ENCODE results near the gene SLC2A4.
A peak's percentile ranks its signal among the peaks of the same experiment; 100 is the strongest.

The SLC2A4 gene

DNA sequence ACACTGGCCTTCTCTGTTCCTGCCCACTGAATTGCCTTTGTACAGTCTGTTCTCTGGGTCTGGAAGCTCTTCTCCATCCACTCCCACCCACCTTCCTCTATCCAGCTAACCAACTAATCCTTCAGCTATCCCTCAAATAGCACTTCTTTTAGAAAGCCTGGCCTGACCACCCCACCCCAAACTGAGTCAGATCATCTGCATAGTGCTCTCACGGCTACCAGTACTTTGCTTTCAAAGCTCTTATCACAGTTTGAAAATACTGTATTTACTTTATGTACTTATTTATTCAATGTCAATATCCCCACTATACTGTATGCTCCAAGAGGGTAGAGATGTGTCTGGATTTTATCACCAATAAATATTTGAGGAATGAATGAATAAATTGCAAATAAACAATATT, 14.7 kb upstream of the SLC2A4 start:
- no peak for DNase-seq (ENCODE audit: low read depth, low spot score)

DNA sequence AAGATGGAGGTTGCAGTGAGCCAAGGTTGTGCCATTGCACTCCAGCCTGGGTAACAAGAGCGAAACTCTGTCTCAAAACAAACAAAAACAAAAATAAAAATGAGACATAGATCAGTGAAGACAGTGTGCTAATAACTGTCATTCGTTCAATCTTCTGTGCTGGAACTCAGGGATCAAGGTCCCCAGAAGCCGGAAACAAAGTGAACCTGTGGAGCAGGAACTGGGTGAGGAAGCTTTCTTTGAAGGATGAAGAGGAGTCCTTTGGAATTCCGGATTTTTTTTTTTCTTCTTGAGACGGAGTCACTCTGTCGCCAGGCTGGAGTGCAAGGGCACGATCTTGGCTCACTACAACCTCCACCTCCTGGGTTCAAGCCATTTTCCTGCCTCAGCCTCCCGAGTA, 2.1 kb upstream of the SLC2A4 start:
- DNase-seq (ENCODE audit: low read depth, low spot score), result no peak

GRCh38 chr17:7280519-7281073, 922 bp upstream of the SLC2A4 start:
- peak; percentile 66 for DNase-seq (ENCODE audit: low read depth, low spot score)

- no peak for DNase-seq (ENCODE audit: low read depth, low spot score)
Measured at GRCh38 chr17:7281953-7282751, 634 bp downstream of the SLC2A4 start.

GRCh38 chr17:7282752-7283321, 1.3 kb downstream of the SLC2A4 start:
- no peak for DNase-seq (ENCODE audit: low read depth, low spot score)

- no peak for DNase-seq (ENCODE audit: low read depth, low spot score)
Measured at GRCh38 chr17:7283471-7284216, 2.1 kb downstream of the SLC2A4 start.

GRCh38 chr17:7284911-7285310, 3.4 kb downstream of the SLC2A4 start:
- no peak for DNase-seq (ENCODE audit: low read depth, low spot score)

DNA sequence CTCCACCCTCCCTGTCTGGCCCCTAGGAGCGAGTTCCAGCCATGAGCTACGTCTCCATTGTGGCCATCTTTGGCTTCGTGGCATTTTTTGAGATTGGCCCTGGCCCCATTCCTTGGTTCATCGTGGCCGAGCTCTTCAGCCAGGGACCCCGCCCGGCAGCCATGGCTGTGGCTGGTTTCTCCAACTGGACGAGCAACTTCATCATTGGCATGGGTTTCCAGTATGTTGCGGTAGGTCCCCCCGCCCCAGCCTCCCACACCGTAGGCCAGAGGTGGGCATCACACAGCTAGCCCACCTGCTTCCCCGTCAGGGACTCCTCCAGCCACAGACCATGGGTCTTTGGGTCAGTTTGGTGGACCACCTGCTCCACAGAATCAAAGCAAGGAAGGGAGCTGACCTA, 4.2 kb downstream of the SLC2A4 start:
- no peak for DNase-seq (ENCODE audit: low read depth, low spot score)

DNA sequence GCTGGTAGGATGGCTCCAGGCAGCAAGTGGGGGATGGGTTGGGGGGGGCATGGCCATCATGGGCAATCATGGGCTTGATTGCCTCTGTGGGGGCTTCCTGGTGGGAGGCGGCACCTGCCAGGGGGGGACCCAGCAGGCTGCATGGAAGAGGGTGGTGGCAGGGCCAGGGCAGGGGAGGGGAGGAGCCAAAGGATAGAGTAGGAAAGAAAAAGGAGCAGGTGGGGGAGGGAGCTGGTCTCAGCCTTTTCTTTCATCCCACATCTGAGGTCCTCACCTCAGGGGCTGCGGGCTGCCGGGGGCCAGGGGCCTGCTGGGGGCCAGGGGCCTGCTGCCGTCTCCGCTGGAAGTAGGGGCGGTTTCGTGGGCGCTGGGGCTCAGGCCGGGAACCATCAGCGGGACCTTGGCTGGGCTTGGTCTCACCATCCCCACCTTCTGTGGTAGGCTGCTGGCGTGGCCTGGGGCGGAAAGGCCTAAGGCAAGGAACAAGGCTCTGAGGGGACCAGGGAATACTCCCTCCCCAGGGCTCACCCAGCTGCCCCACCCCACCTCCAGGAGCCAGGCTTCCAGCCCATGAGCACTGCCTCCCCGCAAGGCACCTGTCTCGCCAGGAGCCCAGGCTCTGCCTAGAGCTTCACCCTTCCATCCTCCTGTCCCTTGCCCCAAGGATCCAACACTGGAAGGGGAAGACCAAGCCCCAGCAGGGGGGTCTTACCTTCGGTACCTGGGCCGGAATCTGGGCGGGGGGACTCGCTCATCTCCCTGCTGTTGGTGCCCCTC, 7.9 kb downstream of the SLC2A4 start:
- DNase-seq (ENCODE audit: low read depth, low spot score), result no peak

GRCh38 chr17:7290166-7290565, 8.6 kb downstream of the SLC2A4 start:
- no peak for DNase-seq (ENCODE audit: low read depth, low spot score)

GRCh38 chr17:7290685-7291084, 9.2 kb downstream of the SLC2A4 start:
- no peak for DNase-seq (ENCODE audit: low read depth, low spot score)

DNA sequence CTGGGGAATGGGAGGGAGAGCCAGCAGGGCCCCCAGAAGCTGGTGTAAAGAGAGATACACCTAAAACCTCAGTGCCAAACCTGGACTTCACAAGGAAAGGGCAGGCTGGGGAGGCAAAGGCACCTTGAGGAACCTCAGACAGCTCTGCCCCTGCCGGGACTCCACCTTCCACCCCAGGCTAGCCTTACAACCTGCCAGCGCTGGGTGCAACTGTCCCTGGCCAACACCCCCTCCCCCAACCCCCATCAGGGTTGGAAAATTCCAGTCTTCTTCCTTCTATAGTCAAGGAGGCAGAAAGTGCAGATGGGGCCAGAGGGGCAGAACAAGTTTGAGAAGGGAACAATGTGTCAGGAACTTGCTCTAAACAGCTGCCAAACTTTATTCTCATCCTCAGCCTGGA, 10.7 kb downstream of the SLC2A4 start:
- no peak for DNase-seq (ENCODE audit: low read depth, low spot score)

GRCh38 chr17:7292729-7293128, 11.2 kb downstream of the SLC2A4 start:
- no peak for DNase-seq (ENCODE audit: low read depth, low spot score)

- DNase-seq (ENCODE audit: low read depth, low spot score), result no peak
Measured at GRCh38 chr17:7293159-7293558, 11.6 kb downstream of the SLC2A4 start.

GRCh38 chr17:7293816-7294613, 12.5 kb downstream of the SLC2A4 start:
- no peak for DNase-seq (ENCODE audit: low read depth, low spot score)

GRCh38 chr17:7294614-7295153, 13.2 kb downstream of the SLC2A4 start, which contains the start of gene YBX2:
TSS of gene YBX2 (minus strand) at chr17:7294639. CDS start at chr17:7294500, 139 bp downstream.
- DNase-seq (ENCODE audit: low read depth, low spot score), result peak; percentile 51

- no peak for DNase-seq (ENCODE audit: low read depth, low spot score)
Measured at GRCh38 chr17:7295230-7296180, 14.0 kb downstream of the SLC2A4 start.

GRCh38 chr17:7296189-7296861, 14.8 kb downstream of the SLC2A4 start:
- no peak for DNase-seq (ENCODE audit: low read depth, low spot score)

GRCh38 chr17:7304179-7304578, 22.7 kb downstream of the SLC2A4 start:
- DNase-seq (ENCODE audit: low read depth, low spot score), result no peak
